NCI-H748 treated with DMSO at 0.1 percent for 48 hours (cell line): Measurements from ENCODE around the gene EN2.
"Not testable (repeated sequence)": the region's sequence is repeated elsewhere in the genome, so short reads cannot be mapped to it uniquely, and the experiment has no call there.

Source experiments
- DNase-seq: peaks from one replicate; lab custom pipeline; 2025; lab: John Stamatoyannopoulos, UW

Gene EN2

GRCh38 chr7:155426543-155427410, 31.2 kb upstream of the EN2 start:
- DNase-seq, result no peak

DNA sequence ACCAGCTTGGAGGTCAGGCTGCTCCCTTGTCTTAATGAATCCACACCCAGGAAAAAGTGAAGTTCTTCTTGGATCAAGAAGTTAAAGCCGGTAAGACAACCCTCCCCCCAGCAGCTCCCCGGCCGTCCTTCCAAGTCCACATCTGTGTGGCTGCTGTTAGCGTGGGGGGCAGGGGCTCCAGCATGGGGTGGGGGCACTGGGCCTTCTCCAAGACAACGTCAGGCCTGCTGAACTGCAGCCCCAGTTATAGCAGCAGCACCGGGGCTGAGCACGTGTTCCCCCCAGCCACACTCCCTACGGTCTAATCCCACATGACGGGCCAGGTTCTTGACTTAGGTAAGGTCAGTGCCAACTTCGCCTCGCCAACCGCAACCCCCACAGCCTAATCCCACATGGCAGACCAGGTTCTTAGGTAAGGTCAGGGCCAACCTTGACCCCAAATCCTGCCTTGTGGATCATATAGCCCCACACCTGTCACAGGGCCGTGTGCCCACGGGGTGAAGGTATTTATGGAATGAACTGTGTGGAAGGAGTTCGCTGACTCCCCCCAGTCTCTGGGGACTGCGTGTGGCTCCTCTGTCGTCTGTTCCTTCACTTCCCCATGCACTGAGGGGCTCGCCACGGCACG, 30.4 kb upstream of the EN2 start:
- DNase-seq, result no peak

GRCh38 chr7:155428171-155428834, 29.6 kb upstream of the EN2 start:
- no peak for DNase-seq

- DNase-seq, result no peak
Measured at GRCh38 chr7:155429651-155430050, 28.3 kb upstream of the EN2 start.

- no peak for DNase-seq
Measured at GRCh38 chr7:155430606-155431005, 27.3 kb upstream of the EN2 start.

GRCh38 chr7:155431231-155431630, 26.7 kb upstream of the EN2 start:
- no peak for DNase-seq

DNA sequence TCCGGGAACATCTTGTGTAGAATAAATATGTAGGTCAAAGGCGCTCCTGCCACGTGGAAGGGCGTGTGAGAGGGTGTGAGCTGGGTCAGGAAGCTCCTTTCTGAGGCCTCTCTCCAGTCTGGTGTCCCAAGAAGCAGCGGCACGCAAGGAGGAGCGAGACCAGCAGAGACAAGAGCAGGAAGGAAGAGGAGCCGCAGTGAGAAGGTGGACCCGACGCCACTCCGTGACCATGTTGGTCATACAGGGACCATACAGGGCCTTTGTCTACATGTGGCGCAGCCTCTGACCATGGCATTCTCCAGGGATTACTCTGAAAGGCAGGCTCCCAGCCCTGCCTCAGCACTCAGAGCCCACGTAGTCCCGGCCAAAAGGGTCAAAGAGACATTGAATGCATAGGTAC, 26.2 kb upstream of the EN2 start:
- DNase-seq, result no peak

DNA sequence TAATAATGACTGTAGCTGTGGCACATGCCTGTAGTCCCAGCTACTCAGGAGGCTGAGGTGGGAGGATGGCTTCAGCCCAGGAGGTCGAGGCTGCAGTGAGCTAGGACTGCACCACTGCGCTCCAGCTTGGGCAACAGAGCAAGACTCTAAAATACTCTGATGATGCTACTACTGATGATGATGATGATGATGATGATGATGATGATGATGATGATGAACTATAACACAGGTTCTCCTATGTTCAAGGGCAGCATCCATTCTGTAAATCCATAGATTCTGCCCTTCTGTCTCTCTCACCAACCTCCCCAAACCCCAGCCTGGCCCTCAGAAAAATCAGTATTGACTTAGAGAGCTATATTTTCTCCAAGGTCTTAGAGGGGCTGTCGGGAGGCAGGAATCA, 22.8 kb upstream of the EN2 start:
- DNase-seq, result no peak

- no peak for DNase-seq
Measured at GRCh38 chr7:155437836-155438235, 20.1 kb upstream of the EN2 start.

- no peak for DNase-seq
Measured at GRCh38 chr7:155438777-155439176, 19.2 kb upstream of the EN2 start.

DNA sequence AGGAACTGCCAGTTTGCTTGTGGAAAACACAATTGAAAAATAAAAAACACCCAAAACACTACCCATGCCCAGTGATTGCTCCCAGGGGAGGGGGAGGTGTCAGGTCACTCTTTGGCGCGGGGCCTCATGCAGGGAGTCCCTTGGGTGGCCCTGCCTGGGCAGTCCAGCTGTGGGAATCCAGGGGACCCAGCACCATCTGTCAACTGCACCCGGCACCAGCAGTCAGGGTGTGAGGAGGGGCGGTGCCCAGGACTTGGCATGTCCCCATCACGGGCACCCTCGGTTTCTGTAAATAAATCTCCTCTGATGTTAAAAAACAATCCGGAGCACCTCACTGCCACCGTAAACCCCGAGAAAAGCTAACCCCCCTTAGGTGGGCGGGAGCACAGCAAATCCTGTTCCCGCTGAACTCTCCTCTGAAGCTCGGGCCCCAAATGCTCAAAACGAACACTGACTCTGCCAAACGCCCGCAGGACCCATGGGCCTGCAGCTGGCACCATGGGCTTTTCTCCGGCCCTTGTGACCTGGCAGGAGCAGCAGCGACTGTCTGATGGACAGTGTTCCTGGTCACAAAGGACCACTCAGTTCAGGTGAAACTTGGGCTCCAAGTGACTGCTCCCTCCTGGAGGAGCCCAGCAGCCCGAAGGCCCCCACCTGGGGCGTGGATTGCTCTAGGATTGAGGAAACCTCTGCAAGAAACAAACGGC, 18.5 kb upstream of the EN2 start:
- DNase-seq, result no peak

GRCh38 chr7:155440018-155440410, 17.9 kb upstream of the EN2 start:
- DNase-seq, result no peak

DNA sequence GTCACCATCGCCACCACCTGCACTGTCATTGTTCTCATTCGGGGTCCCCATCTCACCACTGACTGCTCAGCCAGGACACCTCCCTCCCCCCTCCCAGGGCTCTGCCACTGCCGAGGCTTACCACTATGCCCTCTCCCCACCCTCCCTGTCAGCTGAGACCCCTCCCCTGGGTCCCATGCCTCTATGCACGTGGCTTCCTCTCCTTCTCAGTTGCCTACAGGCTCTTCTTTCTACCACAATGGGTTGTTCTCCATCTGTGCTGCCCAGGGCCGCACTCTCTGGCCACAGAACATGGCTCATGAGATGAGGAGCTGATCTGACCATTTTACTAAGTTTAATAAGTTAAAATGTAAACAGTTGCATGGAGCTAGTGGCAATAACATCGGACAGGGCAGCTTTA, 16.1 kb upstream of the EN2 start:
- no peak for DNase-seq

DNA sequence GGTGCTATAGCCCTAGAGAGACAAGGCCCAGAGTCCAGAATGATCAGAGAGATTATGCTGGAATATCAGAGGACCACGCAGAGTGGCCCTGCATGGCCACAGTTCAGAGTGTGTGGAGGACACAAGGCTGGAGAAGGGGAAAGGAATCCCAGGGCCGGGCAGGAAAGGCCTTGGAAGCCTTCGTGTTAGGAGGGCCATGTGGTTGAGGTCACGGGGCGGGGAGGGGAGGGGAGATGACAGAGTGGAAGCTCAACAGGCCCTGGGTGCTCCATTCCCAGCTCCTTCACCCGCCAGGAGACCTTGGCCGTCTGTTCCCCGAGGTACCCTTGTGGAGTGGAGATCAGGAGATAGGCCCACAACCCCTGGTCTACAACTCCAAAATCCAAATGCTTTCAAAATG, 13.2 kb upstream of the EN2 start:
- no peak for DNase-seq

- not testable (repeated sequence) for DNase-seq
Measured at GRCh38 chr7:155445606-155446005, 12.3 kb upstream of the EN2 start.

DNA sequence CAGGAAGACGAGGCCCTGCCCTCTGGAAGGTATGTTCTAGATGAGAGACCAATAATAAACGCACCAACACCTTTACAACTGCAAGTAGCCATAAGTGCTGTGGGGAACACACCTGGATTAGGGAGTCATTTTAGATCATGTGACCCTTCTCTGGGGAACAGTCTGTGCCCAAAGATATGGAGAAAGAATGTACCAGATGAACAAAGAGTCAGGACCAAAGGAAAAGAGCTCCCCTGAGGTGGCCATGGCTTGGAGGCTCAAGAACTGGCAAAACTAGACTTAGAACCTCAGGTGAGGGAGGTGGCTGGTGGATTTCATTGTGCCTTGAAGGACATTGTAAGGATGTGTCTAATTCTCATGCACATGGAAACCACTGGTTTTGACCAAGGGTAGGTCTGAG, 10.3 kb upstream of the EN2 start:
- no peak for DNase-seq

DNA sequence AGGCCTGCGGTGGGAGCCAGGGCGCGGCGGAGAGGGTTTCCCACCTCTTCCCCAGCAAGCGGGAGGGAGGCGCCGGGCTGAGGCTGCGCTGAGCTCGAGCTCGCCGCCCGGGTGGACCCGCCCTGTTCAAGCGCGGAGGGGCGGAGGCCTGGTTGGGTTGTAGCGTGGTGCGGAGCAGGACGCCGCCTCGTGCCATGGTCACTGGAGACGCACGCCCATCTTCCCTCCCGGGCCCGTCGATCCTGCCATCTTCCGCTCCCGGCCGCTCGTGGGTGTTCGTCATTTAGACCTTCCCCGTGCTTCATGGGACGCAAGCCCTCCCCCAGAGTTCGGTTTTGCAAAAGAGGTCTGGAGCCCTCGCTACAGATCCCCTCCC, 9.3 kb upstream of the EN2 start:
- DNase-seq, result no peak

- DNase-seq, result no peak
Measured at GRCh38 chr7:155449008-155449868, 8.7 kb upstream of the EN2 start.

- DNase-seq, result no peak
Measured at GRCh38 chr7:155449869-155450557, 7.9 kb upstream of the EN2 start.

- no peak for DNase-seq
Measured at GRCh38 chr7:155450558-155450969, 7.4 kb upstream of the EN2 start.
